Activated T-cell treated with anti-CD3 and anti-CD28 coated beads, Interleukin-2, amount 50 U/mL, for 1 hour (primary cell): ENCODE data around the gene ATF7IP.

Experiments used
- DNase-seq: peaks from one replicate; pipeline ENCODE4 v3.0.0-alpha.2; 2020

ATF7IP gene

DNA sequence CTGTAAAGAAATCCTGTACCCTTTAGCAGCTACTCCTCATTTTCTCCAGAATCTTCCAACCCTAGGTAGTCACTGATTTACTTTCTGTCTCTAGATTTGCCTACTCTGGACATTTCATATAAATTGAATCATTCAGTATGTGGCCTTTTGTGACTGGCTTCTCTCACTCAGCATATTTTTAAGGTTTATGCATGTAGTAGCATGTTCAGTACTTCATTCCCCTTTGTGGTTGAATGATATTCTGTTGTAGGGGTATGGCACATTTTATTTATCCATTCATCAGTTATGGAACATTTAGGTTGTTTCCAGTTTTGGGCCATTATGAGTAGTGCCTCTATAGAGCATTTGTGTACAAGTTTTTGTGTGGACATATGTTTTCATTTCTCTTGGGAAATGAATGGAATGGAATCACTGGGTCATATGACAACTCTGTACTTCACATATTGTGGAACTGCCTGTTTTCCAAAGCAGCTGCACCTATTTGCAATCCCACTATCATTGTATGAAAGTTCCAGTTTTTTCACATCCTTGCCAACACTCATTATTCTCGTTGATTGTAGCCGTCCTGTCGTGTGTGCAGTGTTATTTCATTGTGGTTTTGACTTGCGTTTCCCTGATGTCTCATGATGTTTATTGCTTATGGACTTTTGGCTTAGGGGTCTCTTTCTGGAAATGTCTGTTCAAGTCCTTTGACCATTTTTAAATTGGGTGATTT, 57.2 kb downstream of the ATF7IP start:
- no peak for DNase-seq

DNA sequence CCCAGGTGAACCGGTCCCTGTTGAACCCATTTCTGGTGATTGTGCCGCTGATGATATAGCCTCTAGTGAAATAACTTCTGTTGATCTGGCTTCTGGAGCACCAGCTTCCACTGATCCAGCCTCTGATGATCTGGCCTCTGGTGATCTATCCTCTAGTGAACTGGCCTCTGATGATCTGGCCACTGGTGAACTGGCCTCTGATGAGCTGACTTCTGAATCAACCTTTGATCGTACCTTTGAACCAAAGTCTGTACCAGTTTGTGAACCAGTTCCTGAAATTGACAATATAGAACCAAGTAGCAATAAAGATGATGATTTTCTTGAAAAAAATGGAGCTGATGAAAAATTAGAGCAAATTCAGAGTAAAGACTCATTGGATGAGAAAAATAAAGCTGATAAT, 59.1 kb downstream of the ATF7IP start:
- no peak for DNase-seq

DNA sequence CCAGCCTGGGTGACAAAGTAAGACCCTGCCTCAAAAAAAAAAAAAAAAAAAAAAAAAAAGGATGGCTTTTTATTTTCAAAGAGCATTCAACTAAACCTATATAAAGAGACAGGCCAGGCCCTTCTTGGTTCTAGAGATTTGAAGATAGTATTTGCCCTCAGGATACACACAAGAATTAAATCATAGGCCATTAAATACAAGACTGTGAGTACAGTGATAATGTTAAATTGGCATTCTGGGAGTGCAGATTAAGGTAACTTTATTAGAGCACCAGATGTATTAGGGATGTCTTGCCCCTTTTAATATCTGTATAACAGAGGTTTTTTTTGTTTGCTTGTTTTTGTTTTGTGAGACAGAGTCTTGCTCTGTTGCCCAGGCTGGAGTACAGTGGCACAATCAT, 61.3 kb downstream of the ATF7IP start:
- no peak for DNase-seq

DNA sequence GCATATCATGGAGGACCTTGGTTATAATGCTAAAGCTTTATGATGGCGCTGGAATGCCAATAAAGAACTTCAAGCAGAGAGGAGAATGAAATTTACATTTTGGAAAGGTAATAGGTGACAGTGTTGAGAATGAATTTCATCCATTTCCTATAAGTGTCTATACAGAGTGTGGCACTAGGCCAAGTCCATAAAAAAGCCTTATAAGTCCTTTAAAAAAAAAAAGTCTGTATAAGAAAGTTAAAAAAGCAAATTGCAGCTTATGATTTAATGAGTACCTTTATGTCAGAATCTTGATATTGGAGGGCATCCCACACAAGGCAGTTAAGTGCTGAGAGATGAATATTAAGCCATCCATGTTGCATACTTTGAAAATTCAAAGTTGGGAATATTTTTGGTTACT, 62.4 kb downstream of the ATF7IP start:
- DNase-seq, result no peak

DNA sequence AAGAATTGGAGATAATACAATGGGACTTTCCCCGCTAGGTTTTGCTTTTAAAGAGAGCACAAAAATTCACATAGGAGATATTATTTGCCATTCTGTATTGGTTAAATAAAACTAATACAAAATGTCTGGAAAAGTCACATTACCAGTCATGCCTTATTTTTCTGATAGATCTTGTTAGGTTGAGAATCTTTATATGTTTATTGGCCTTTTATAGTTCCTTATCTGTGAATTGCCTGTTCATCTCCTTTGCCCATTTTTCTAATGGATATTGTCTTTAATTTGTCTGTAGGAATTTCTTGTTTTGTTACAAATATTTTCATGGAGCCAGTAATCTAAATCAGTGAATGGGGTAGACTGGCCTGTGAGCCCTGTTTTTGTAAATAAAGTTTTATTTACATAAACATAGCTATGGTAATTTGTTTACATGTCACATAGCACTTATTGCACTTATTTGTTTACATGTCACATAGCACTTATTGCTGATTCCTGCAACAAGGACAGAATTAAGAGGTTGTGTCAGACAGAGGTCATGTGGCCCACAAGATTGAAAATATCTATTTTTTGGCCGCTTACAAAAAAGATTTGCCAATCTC, 65.0 kb downstream of the ATF7IP start:
- no peak for DNase-seq

DNA sequence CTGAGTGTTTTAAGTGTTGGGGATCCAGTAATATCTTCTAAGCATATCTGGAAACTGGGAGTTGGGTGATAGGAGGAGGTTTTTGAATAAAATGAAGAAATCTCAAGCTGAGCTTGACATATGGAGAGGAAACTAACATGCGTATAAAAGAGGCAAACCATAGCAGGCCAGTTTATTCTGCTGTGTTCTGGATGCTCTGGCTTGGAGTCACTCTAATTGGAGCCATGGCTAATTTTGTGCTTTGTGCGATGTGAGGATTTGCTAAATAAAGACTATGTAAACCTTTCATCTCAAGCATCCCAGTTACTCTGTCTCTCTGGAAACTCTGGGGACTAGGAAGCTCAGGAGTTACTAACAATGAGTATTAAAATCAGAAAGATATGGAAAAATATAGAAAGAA, 66.5 kb downstream of the ATF7IP start:
- no peak for DNase-seq

DNA sequence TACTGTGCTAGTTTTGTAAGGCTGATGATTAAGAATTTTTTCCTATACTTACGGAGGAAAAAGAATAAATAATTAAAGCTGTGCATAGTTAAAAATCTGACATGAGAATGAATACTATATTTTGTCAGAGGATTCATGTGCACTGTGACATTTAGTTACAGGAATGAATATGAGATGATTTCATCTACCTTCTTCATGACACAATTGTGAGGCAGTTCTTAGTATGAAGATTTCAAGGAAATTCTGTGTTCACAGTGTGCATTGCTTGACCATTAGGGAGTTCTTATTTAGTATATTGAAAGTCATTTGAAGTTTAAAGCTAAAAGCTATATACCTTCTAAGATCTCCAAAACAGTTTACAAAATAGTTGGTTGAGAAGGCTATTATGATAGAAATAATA, 70.1 kb downstream of the ATF7IP start:
- DNase-seq, result no peak

DNA sequence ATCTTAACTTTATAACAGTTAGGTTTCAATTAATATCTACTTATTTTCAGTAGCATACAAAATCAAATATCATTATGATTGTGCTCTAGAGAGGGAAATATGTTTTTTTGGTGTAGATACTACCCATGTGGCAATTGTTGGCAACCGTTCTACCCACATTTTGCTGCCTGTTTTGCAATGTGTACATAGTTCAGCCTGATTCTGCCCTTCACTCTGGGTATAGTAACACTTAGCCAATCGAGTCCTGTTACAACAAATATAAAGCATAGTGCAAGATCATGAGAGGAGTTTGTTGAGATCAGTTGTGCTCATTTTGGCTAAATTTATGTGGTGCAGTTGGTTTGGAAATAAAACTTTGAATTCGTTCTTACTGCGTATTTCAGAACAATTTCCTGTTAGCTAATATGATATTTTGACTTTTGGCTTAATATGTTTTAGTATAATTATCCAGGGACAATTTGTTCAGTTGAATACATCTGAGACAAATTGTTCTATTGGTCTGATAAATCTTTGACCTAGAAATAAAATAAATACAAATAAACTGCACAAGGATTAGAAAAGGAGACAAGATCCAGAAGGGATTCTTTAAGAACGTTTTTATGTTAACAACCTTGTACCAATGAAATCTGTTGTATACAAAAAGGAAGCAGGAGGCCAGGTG, 76.9 kb downstream of the ATF7IP start:
- no peak for DNase-seq

DNA sequence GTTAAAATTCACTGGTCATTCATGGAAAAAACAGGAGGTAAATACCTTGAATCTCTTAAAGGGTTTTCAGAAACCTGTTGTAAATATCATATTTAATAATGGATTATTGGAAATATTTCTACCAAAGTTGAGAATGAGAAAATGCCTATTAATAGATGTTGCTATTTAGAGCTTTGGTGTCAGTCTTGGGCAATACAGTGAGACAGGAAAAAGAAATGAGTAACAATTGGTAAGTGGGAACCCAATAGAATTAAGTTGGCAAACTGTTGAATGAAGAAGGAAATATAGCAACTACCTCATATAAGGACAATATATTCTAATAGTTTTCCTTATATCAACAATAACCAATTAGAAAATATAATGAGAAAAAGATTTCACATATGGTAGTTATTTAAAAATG, 78.0 kb downstream of the ATF7IP start:
- DNase-seq, result no peak

DNA sequence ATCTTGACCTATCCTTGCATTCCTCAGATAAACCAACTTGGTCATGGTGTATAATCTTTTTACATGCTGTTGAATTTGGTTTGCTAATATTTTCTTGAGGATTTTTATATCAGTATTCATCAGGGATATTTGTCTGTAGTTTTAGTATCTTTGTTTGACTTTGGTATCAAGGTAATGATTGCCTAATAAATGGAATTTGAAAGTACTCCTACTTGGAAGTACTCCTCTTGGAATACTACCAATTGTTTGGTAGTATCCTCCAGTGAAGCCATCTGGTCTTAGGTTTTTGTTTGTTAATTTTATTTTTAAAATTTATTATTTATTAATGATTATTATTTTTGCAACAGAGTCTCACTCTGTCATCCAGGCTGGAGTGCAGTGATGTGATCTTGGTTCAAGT, 85.0 kb downstream of the ATF7IP start:
- DNase-seq, result no peak

DNA sequence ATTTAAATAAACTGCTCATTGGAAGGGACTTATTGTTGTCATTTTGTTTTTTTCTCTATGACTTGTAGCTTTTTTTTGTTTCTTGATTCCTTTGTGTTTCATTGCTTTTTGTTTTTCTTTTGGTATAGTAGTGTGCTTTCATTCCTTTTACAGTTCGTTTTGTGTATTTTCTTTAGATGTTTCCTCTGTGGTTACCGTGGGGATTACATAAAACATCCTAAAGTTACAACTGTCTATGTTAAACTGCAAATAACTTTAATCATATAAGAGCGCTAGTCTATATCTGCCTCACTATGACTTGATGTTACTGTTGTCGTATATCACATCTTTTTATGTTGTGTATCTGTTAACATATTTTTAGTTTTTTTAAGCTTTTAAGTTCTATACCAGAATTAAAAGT, 86.9 kb downstream of the ATF7IP start:
- DNase-seq, result no peak

DNA sequence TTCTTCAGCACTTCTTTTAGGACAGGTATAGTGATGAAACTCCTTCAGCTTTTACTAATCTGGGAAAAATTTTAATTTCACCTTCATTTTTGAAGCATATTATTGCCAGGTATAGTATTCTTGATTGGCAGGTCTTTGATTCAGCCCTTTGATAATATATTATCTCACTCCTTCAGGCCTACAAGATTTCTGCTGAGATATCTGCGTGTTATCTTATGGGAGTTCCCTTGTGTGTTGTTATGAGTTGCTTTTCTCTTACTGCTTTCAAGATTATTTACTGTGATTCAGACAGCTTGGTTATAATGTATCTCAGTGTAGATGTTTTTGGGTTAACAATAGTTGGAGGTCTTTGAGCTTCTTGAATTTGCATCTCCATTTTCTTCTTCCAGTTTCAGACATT, 87.4 kb downstream of the ATF7IP start:
- no peak for DNase-seq

DNA sequence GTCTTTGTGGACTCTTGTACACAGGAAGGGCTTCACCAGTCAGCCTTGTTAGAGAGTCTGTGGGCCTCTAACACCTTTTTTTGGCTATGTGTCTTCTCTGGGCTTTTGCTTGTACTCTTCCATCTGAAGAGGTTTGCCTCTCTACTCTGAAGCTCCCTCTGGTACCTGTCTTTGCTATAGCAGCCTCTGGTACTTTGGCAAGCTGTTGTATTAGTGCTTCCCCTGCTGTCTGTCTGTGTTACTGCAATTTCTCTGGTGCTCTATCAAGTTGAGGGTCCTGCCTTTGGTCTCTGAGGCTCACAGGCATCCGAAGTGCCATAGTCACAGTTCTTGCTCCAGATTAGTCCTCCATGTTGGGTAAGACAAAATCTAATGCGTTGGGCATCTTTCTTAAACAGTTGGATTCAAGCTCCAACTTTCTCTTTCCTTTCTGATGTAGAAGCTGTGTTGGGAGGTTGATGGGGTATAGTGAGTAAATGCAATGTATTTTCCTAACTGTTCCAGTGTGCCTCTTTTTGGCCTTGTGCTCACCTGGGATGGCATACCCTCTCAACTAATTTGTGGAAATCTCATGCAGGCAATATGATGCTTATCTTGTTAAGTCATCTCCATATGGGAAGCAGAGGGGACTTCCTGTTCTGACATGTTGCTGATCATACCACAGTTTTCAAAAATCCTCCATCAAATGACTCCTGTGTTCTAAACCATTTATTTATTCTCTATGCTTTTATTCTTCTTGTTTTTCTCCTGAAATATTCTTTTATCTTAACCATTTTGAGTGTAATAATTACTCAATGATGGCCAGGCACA, 88.8 kb downstream of the ATF7IP start:
- no peak for DNase-seq

DNA sequence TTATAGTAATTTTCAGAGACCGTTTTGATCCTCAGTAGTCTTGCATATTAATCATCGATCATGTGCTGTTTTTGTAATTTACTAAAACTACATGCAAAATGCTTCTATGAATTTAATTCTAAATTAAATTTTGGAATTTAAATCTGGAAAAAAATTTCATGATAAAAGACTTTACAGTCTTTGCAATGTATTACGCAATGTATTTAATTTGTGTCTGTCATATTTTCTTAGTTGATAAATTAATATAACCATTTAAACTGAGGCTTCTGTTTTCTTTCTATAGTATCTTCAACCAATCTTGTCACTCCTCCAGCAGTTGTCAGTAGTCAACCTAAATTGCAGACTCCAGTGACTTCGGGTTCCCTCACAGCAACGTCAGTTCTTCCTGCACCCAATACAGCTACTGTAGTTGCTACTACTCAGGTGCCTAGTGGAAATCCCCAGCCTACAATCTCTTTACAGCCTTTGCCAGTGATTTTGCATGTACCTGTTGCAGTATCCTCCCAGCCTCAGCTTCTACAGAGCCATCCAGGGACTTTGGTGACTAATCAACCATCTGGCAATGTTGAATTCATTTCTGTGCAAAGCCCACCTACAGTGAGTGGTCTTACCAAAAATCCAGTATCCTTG, 94.8 kb downstream of the ATF7IP start:
- DNase-seq, result no peak

DNA sequence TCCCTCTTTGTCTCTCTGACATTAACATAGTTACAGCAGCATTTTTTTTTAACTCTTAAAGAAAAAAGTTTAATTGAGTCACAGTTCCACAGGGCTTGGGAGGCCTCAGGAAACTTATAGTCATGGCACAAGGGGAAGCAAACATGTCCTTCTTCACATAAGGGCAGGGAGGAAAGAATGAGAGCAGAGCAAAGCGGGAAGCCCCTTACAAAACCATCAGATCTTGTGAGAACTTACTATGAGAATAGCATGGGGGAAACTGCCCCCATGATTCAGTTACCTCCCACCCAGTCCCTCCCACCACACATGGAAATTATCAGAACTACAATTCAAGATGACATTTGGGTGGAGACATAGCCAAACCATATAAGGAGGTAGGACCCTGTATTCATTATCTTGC, 106.0 kb downstream of the ATF7IP start:
- DNase-seq, result no peak

DNA sequence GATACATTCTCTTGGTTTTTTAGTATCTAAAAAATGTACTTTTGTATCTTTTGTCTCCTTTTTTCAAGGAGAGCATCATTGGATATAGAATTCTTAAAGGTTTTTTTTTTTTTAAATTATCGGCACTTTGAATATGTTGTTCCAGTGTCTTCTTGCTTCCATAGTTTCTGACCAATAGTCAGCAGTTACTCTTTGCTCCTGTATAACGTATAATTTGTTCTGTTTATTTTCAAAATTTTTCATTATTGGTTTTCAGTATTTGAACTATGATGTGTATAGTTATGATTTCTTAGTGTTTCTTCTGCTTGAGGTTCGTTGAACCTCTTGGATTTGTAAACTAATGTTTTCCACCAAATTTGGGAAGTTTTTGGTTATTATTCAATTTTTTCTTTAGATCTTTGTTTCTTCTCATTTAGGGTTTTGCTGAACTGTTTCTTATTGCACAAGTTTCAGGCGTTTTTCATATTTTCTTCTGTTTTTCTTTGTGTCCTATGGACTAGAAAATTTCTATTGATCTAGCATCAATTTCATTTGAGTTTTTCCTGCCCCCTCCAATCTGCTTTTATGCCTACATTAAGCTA, 108.3 kb downstream of the ATF7IP start:
- no peak for DNase-seq

DNA sequence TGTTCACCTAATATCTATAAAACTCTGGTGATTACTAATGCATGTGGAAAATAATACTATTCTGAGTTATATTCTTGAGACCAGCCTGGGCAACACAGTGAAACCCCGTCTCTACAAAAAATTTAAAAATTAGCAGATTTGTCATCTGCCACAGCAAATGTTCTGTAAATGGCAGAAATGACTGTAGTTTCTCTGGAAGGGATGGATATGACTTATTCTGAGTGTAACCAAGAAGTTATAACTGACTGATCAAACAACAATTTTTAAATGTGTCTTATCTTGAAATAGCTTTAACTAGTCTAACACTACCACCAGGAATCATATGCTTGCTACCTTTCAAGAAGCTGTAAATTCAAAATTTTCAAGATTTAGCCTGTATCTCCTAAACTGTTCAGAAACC, 113.5 kb downstream of the ATF7IP start:
- no peak for DNase-seq

DNA sequence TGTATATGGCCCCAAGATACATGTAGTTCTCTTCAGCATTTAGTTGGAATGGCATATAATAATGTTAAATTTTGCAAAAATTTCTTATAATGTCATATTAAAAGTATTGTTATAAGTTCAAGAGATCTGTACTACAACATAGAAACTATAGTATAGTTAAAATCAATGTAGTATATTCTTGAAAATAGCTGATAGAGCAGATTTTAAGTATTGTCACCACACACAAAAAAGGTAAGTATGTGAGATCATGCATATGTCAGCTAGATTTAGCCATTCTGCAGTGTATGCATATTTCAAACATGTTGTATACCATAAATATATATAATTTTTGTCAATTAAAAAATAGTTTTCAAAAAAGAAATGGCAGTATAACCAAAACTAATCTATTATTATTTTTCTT, 115.7 kb downstream of the ATF7IP start:
- DNase-seq, result no peak

DNA sequence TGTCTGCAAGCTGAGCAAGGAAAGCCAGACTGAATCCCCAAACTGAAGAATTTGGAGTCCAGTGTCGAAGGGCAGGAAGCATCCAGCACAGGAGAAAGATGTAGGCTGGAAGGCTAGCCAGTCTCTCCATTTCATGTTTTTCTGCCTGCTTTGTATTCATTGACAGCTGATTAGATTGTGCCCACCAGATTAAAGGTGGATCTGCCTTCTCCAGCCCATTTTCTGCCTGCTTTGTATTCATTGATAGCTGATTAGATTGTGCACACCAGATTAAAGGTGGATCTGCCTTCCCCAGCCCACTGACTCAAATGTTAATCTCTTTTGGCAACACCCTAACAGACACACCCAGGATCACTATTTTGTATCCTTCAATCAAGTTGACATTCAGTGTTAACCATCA, 116.9 kb downstream of the ATF7IP start:
- no peak for DNase-seq

DNA sequence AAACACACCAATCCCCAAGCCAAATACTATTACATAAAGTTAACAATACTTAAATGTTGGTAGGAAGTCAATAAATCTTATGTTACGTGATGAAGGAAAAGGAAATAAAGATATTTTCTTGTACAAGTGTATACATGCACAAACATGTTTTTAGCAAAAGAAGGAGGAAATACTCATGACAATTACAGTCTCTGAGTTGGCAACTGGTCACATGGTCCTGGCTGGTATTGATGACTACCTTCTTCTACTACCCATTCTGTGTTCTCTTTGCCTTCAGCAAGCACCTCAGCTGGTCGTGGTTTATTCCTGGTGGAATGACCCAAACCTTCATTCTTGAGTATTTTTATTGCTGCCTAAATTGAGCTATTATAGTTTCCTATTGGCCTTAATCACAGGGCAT, 117.4 kb downstream of the ATF7IP start:
- no peak for DNase-seq

DNA sequence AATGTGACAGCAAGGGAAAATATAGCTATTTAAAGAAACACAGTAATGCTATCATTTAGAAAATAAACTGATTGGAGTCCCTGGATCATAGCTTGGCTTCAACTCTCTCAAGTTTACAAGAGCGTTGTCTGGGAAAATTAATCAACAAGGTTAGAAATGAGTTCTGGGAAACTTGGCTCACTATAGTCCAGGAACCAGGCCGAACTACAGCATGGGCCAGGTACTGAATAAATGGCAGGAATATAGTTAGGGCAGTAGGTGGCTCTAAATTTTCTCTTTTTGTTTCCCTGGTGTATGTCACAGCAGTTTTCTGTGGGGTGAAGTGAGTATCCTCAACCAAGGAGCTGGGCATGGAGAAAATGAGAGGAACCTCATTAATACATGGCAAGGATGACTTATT, 129.8 kb downstream of the ATF7IP start:
- DNase-seq, result no peak

DNA sequence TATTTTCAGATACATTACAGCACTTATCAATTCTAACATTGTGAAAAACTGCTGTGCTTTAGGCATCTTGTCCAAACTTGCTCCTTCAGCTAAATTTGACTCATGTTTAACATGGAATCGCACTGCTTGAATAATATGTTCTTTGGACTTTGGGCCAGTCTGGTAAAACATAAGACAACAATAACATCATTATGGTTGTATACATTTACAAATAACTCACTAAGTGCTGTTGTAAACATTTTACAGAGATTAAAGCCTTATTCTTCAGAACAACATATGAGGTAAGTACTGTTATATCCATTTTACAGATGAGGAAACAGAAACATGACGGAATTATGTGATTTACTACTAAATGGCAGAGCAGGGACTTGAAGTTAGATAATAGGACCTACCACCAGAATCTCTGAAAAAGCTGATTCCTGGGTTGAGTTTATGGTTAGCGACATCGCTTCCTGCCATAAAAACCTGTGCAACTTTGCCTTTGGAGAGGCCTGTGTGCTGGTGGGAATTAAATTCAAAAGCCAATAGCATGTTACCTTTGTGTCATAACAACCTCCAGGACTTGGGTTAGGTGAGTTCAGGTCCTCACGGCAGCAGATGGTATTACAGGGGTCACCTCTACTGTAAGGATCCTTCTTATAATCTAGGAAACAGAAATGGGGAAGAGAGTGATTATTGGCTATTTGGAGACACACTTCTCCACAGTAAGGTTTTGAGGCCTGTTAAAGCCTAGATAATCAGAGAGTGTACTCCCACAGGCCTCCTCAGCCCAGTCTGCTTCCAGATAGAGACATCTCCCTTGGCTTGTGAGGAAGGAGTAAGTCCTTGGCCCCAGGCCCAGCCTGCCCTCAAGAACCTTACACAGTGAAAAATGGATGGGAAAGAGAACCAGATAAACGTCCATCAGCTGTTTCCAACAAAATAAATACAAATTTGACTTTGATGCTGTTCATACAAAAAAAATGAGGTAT, 140.4 kb downstream of the ATF7IP start:
- no peak for DNase-seq
